Panc1 (cell line): ENCODE measurements around the gene ADAMTS2. TPM values are rescaled to one million over a fixed set of nuclear protein-coding genes. Genes with fewer than 3 reads are reported as not detected.

Experiments used
- ATAC-seq: fragments of 200-7000 bp; cut with Tn5 transposase; 2 replicates; pipeline ENCODE4 v1.9.1; 2020; ENCODE audit warnings: mild to moderate bottlenecking, moderate library complexity
- BruUV-seq: library from RNA; stranded (reverse); fragments of 400-500 nt; replicated peaks from 2 replicates; lab custom pipeline; 2021; lab: Mats Ljungman, UMichigan
- CTCF ChIA-PET: fragments of 300-600 bp; sonication (Branson Sonifier 250); formaldehyde crosslinking; loops from one replicate; lab custom pipeline; 2022; ENCODE audit warnings: antibody characterized with exemption; lab: Charles Lee
- POLR2A ChIA-PET: fragments of 300-600 bp; sonication (Branson Sonifier 250); formaldehyde crosslinking; loops from one replicate; lab custom pipeline; 2022; ENCODE audit warnings: antibody characterized with exemption; lab: Charles Lee
- DNase-seq: peaks from one replicate; pipeline ENCODE4 v3.0.0-alpha.2; 2010; ENCODE audit warnings: low read depth, low spot score
- H3K27ac ChIP-seq: 2 replicates; pipeline ENCODE4 v1.5.1; 2011; ENCODE audit warnings: mild to moderate bottlenecking, low read length, inconsistent platforms
- H3K27me3 ChIP-seq: fragments of 200-500 bp; sonication (Bioruptor generic); 2 replicates; pipeline ENCODE4 v1.6.0; 2014; ENCODE audit warnings: low read length, inconsistent platforms; ENCODE audit not compliant: control insufficient read depth, insufficient read depth
- H3K36me3 ChIP-seq: fragments of 200-500 bp; sonication (Bioruptor generic); 2 replicates; pipeline ENCODE4 v1.5.1; 2014; ENCODE audit warnings: inconsistent platforms, mild to moderate bottlenecking, low read length, moderate library complexity; ENCODE audit not compliant: control insufficient read depth, insufficient read depth
- H3K4me1 ChIP-seq: 2 replicates; pipeline ENCODE4 v1.5.1; 2011; ENCODE audit warnings: inconsistent platforms, mild to moderate bottlenecking, low read length, moderate library complexity; ENCODE audit not compliant: control insufficient read depth, insufficient read depth
- H3K4me3 ChIP-seq, 2 experiments: 2 replicates each; pipeline ENCODE4 v1.5.1; 2011 to 2012; ENCODE audit warnings: low read depth in 2 of 2, low read length in 2 of 2, mild to moderate bottlenecking in 2 of 2, inconsistent platforms in 1 of 2, moderate library complexity in 1 of 2
- H3K9me3 ChIP-seq: fragments of 200-500 bp; sonication (Bioruptor generic); 2 replicates; pipeline ENCODE4 v1.5.1; 2014; ENCODE audit warnings: low read depth, mild to moderate bottlenecking, inconsistent platforms, low read length, moderate library complexity; ENCODE audit not compliant: control insufficient read depth, insufficient read depth
- POLR2AphosphoS5 ChIP-seq: IDR thresholded peaks from 2 replicates; pipeline ENCODE4 v1.6.1; 2012; ENCODE audit warnings: mild to moderate bottlenecking, low read depth, low read length, moderate library complexity
- SIN3A ChIP-seq: IDR thresholded peaks from 2 replicates; pipeline ENCODE4 v1.6.1; 2012; ENCODE audit warnings: low read depth, mild to moderate bottlenecking, low read length, moderate library complexity, borderline replicate concordance; ENCODE audit not compliant: insufficient read depth
- TCF7L2 ChIP-seq: IDR thresholded peaks from 2 replicates; pipeline ENCODE4 v1.6.1; 2011; ENCODE audit warnings: mild to moderate bottlenecking, low read depth, low read length, inconsistent platforms
- in situ Hi-C: cut with HindIII; loops from 2 replicates; pipeline ENCODE4 v1.10.0; 2016; ENCODE audit warnings: low sequenced_read_pairs, low pct_unique_long_range_greater_than_20kb
- intact Hi-C: fragments of 100-400 bp; cut with micrococcal nuclease; formaldehyde crosslinking; loops from one replicate; pipeline ENCODE4 v1.10.0; 2022; ENCODE audit not compliant: unreplicated experiment
- total RNA-seq: library from RNA; stranded (reverse); gene quantifications from one replicate; pipeline ENCODE4 v1.2.1, GENCODE V29; 2021; ENCODE audit not compliant: unreplicated experiment
- TF ChIP-seq, protein P1 (sequence below), 2 experiments: IDR thresholded peaks; 2 replicates each; pipeline ENCODE4 v1.6.1; 2011 to 2012; ENCODE audit warnings: low read depth in 2 of 2, control low read depth in 1 of 2, low read length in 1 of 2, mild to moderate bottlenecking in 1 of 2, moderate library complexity in 1 of 2; ENCODE audit not compliant: insufficient read depth in 1 of 2
- TF ChIP-seq, protein P2 (sequence below): fragments of 450-650 bp; IDR thresholded peaks from 2 replicates; pipeline ENCODE4 v1.5.1; 2017; ENCODE audit warnings: mild to moderate bottlenecking

The ADAMTS2 gene
- total RNA-seq, 1 experiment from 2014 or later = 0.13 TPM

DNA sequence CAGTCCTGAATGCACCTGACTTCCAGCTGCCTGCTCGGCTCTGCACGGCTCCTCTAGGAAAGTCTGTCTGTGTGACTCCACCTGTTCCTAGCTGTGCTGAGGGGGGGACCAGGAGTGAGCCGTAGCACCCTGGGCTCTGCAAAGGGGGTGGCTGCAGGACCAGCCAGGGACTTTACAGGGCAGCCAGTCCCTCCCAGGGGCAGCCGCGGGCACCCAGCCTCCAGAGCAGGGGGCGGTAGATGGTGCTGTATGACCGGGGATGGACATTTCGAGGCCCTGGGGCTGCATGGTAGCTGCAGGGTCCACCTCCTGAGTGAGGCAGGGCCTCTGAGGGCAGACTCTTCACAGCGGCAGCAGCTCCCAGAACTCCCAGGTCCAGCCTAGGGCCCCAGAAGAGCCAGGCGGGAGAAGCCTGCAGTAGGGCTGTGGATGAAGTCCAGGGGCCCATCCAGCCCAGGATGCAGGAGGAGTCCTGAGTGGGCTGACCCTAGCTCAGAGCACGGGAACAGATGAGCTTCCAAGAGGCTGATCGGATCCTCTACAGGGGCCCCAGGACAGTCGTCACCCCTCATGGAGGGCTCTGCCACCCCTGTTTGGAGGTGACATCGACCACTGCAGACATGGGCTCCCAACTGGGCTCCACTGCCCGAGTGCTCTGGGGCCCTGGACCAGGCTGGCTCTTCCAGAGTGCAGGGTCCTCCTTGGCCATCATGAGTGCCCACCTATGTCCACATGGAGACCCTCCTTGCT, 179.7 kb downstream of the ADAMTS2 start:
- CTCF ChIA-PET = interaction anchor here (0.6 kb wide), 2 partner anchors 96 to 180 kb away, joined by 4 to 10 read pairs; no protein-coding TSS in a partner anchor
- BruUV-seq = no TSS peak
- no peak overlapping the region for H3K4me3 ChIP-seq
- no peaks in the 10 kb centered on the region for H3K4me1 ChIP-seq
- H3K27me3 ChIP-seq = no peaks in the 10 kb centered on the region
- H3K9me3 ChIP-seq = no peaks in the 10 kb centered on the region
- no peak for DNase-seq
- no peak overlapping the region for H3K27ac ChIP-seq
- H3K36me3 ChIP-seq = no peaks in the 10 kb centered on the region
- peak; percentile 27; the same call in 1 of the 2 replicates for ATAC-seq
- in situ Hi-C loops (no loop called here), intact Hi-C loops (loop anchor here (5.0 kb wide), 2 partner anchors 97 to 327 kb away; no protein-coding TSS in a partner anchor)
- TF ChIP-seq, protein P1, sequence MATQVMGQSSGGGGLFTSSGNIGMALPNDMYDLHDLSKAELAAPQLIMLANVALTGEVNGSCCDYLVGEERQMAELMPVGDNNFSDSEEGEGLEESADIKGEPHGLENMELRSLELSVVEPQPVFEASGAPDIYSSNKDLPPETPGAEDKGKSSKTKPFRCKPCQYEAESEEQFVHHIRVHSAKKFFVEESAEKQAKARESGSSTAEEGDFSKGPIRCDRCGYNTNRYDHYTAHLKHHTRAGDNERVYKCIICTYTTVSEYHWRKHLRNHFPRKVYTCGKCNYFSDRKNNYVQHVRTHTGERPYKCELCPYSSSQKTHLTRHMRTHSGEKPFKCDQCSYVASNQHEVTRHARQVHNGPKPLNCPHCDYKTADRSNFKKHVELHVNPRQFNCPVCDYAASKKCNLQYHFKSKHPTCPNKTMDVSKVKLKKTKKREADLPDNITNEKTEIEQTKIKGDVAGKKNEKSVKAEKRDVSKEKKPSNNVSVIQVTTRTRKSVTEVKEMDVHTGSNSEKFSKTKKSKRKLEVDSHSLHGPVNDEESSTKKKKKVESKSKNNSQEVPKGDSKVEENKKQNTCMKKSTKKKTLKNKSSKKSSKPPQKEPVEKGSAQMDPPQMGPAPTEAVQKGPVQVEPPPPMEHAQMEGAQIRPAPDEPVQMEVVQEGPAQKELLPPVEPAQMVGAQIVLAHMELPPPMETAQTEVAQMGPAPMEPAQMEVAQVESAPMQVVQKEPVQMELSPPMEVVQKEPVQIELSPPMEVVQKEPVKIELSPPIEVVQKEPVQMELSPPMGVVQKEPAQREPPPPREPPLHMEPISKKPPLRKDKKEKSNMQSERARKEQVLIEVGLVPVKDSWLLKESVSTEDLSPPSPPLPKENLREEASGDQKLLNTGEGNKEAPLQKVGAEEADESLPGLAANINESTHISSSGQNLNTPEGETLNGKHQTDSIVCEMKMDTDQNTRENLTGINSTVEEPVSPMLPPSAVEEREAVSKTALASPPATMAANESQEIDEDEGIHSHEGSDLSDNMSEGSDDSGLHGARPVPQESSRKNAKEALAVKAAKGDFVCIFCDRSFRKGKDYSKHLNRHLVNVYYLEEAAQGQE (IDR thresholded peaks at IDR 0.05; ENCODE audit: insufficient read depth in 1 of 2, low read depth in 2 of 2, low read length in 1 of 2) = no peak
- no peak for TF ChIP-seq TCF7L2
- TF ChIP-seq, protein P2, sequence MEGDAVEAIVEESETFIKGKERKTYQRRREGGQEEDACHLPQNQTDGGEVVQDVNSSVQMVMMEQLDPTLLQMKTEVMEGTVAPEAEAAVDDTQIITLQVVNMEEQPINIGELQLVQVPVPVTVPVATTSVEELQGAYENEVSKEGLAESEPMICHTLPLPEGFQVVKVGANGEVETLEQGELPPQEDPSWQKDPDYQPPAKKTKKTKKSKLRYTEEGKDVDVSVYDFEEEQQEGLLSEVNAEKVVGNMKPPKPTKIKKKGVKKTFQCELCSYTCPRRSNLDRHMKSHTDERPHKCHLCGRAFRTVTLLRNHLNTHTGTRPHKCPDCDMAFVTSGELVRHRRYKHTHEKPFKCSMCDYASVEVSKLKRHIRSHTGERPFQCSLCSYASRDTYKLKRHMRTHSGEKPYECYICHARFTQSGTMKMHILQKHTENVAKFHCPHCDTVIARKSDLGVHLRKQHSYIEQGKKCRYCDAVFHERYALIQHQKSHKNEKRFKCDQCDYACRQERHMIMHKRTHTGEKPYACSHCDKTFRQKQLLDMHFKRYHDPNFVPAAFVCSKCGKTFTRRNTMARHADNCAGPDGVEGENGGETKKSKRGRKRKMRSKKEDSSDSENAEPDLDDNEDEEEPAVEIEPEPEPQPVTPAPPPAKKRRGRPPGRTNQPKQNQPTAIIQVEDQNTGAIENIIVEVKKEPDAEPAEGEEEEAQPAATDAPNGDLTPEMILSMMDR = no peak
- no peak for TF ChIP-seq SIN3A
- no peak for TF ChIP-seq POLR2AphosphoS5
- POLR2A ChIA-PET = no interaction called here

DNA sequence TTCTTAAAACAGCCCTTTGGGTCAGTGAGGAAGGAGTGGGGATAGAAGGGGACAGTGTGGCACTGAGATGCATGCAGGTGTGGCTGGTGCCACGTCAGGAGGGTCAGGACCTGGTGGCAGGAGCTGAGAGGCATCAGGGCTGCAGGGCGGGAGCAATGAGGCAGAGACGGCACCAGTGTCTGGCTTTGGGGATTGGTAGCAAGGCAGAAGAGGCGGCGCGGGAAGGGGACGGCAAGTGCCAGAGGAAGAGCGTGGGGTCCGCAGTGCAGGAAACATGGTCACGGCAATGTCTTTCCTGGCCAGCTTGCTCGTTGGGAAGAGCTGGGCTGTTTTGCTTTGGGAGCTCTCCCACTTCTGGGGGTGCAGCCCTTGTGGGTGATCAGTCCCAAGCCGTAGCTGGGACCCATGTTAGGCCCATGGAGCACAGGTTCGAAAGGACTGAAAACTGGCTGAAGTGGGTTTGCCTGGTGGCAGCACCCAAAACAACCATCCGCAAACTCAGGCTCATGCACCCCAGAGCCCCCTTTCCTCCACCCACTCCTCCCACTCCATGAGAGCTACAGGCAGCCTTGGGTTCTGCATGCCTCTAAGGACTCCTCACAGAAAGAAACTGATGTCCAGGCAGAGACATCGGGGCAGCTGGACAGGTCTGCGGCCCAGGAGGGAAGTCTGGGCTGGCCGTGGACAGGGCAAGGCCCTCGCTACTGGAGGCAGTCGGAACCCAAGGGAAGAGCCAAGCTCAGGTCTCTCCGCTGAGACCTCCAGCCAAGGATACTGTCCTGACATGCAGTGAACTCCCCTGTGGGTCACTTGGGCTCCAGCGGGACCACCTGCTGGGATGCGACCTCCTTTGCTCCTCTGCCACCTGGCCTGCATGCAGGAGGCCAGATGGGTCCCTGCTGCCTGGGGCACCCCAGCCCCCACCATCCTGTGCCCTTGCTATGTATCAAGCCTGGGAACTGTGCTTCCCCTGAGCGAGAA, 180.6 kb downstream of the ADAMTS2 start:
- POLR2A ChIA-PET = no interaction called here
- Histone ChIP-seq H3K4me1 (no peaks in the 10 kb centered on the region), H3K27ac (no peak overlapping the region), H3K36me3 (no peaks in the 10 kb centered on the region), H3K4me3 (no peak overlapping the region), H3K27me3 (no peaks in the 10 kb centered on the region), H3K9me3 (no peaks in the 10 kb centered on the region)
- in situ Hi-C loops = no loop called here
- no peak for DNase-seq
- ATAC-seq = no peak
- TF ChIP-seq, protein P1 (IDR thresholded peaks at IDR 0.05; ENCODE audit: insufficient read depth in 1 of 2, low read depth in 2 of 2, low read length in 1 of 2) = no peak
- TF ChIP-seq, protein P2 = no peak
- TF ChIP-seq SIN3A (no peak), TCF7L2 (no peak), POLR2AphosphoS5 (no peak)
- BruUV-seq = no TSS peak
- intact Hi-C loops = loop anchor here (5.0 kb wide), 2 partner anchors 98 to 328 kb away; no protein-coding TSS in a partner anchor
- CTCF ChIA-PET = interaction anchor here (0.6 kb wide), 1 partner anchor 179 kb away, joined by 10 read pairs; no protein-coding TSS in a partner anchor
